ENCODE data around the gene ARID3A.

Gene ARID3A

DNA sequence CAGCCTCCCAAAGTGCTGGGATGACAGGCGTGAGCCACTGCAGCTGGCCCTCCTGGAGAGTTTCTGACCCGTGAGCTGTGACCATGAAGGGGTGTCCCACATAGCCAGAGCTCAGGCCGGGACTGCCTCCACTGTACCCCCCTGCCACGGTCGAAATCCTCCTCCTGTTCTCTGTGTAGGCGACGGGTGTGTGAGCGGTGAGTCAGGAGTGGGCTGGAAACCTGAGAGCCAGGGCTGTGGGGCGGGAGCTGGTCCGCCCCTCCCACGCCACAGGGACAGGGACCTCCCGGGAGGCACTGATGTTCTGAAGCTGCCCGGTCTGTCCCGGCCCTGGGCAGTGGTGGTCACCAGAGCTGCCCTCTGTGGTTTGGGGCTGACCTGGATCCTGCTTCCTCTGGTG lies 62.2 kb downstream of the ARID3A start:
- no peak for DNase-seq (ENCODE audit: low read depth in 2 of 2)

GRCh38 chr19:988510-988909 lies 62.7 kb downstream of the ARID3A start:
- DNase-seq (ENCODE audit: low read depth in 2 of 2), result no peak

- DNase-seq (ENCODE audit: low read depth in 2 of 2), result no peak
Measured at GRCh38 chr19:989381-990081, 63.7 kb downstream of the ARID3A start.

DNA sequence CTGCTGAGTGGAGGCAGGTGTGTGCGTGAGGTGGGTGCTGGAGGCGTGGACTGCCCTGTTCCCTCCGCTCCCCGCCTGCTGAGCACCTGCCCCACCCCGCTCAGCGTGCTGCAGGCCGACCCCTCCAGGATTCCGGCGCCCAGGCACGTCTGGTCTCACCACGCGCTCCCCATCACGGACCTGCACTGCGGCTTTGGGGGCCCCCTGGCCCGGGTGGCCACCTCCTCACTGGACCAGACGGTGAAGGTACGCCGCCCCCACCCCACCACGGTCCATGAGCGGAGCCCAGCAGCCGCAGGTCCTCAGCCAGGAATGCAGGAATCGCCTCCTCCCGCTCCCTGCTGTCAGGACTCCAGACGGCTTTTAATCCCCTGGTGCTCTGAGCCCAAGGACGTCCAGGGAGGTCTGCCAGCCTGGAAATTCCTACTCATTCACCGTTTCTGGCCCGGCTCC lies 64.3 kb downstream of the ARID3A start:
- no peak for DNase-seq (ENCODE audit: low read depth in 2 of 2)

DNA sequence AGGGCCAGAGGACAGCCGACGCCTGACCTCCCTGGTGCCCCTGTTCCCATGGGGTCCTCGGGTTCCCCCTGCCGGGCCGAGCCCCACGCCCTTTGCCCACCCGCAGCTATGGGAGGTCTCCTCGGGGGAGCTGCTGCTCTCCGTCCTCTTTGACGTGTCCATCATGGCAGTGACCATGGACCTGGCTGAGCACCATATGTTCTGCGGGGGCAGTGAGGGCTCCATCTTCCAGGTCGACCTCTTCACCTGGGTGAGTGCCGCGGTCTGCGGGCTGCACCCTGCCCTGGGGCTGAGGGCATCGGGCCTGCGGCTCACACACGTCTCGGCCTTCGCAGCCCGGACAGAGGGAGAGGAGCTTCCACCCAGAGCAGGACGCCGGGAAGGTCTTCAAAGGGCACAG lies 64.9 kb downstream of the ARID3A start:
- DNase-seq (ENCODE audit: low read depth in 2 of 2), result no peak

GRCh38 chr19:991174-991931 lies 65.5 kb downstream of the ARID3A start:
- DNase-seq (ENCODE audit: low read depth in 2 of 2), result peak; percentile 34 to 50

DNA sequence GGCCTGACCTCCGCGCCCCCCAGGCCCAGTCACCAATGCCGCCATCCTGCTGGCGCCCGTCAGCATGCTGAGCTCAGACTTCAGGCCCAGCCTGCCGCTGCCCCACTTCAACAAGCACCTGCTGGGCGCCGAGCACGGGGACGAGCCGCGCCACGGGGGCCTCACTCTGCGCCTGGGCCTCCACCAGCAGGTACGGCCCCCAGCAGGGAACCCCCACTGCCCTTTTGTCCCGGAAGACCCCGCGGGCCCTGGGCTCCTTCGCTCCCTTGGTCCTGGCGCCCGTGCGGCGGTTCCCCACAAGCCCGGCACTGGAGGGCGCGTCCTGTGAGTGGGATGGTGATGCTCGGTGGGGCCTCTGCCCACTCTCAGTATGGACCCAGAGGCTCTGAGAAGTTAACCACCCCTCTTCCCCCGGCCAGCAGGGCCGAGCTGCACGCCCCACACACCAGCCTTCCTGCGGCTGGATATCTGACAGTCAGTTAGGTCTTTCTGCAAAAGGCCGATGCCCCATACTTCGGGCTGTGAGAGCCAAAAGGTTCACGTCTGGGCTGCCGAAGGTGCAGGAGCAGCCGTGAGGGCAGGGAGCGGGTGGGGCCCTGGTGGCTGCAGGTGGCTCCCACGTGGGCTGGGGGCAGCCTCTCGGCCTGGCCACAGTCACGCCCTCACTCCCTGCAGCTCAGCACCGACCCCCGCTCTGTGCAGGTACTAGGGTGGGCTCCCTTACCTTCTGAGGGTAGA lies 66.3 kb downstream of the ARID3A start:
- DNase-seq (ENCODE audit: low read depth in 2 of 2), result no peak

DNA sequence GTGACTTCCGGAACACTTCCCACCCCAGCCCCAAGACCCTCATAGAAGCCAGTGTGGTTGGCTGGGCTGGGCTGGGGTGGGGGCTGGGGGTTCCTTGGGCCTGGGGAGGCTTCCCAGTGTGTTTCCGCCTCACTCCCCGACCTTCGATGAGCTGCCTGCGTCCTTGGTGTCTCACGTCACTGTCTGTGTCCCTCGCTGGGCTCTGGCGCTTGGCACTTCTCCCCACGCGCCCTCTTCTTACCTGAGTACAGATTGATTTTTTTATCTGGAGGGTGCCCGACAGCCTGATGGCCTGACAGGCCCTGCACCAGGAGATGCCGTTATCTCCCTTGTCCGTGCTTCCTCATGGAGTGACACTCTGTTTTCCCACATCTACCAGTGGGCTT lies 66.8 kb downstream of the ARID3A start:
- no peak for DNase-seq (ENCODE audit: low read depth in 2 of 2)

DNA sequence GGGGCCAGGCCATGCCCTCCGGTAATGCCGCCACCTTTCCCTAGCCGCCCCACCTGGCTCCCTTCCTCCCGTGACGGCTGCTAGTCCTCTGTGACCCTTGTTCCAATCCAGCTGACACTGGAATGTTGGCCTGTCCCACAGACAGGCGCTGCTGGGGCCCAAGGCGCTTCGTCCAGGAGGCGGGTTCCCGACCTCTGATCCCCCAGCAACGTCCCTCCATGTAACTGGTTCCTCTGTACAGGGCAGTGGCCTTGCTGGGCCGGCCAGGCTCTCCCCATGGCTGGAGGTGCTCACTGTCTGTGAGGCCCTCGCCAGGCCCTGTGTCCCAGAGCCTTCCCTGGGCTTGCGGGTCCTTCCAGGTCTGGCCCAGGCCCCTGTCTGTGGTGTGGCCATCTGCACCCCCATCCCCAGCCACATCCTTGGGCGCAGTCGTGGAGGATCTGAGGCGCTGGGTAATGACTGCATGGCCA lies 67.6 kb downstream of the ARID3A start:
- DNase-seq (ENCODE audit: low read depth in 2 of 2), result no peak

GRCh38 chr19:993831-994393 lies 68.1 kb downstream of the ARID3A start:
- DNase-seq (ENCODE audit: low read depth in 2 of 2), result no peak

GRCh38 chr19:994516-994915 lies 68.7 kb downstream of the ARID3A start:
- DNase-seq (ENCODE audit: low read depth in 2 of 2), result no peak

- DNase-seq (ENCODE audit: low read depth in 2 of 2), result no peak
Measured at GRCh38 chr19:995051-995827, 69.4 kb downstream of the ARID3A start.

DNA sequence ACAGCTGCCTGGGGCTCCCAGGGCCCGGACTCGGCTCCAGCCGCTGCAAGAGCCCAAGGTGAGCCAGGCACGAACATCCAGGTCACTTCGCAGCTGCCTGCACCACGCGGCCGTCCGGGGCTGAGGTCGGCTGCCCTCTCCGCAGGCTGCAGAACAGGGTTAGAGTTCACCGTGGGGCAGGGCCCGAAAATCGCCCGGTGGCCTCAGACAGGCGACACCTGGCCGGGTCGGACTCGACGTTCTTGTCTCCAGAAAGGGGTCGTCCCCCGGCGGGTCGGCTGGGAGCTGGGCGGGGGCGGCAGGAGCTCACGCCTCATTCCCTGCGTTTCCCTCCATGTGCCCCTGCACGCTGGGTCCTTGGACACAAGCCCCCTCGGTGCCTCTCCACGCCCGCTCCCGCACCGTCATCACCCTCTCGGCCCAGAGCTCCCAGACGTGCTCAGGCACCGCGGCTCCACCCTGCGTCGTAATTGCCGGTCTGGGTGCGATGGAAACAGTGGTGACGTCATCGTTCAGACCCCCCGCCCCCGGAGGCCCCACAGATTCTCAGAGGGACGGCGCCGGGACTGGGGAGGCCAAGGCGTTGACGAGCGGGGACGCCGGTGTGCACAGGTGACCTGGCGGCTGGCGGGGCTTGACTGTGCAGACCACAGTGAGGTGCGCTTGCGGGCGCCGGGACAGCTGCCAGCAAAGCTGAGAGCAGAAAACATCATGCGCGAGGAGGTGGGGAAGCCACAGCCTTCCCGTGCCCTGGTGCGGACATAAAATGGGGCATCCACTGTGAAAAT lies 70.4 kb downstream of the ARID3A start:
- peak; percentile 49 to 52 for DNase-seq (ENCODE audit: low read depth in 2 of 2)

GRCh38 chr19:998064-998463 lies 72.2 kb downstream of the ARID3A start:
- DNase-seq (ENCODE audit: low read depth in 2 of 2), result no peak

GRCh38 chr19:999379-999719 lies 73.5 kb downstream of the ARID3A start:
- DNase-seq (ENCODE audit: low read depth in 2 of 2), result no peak

DNA sequence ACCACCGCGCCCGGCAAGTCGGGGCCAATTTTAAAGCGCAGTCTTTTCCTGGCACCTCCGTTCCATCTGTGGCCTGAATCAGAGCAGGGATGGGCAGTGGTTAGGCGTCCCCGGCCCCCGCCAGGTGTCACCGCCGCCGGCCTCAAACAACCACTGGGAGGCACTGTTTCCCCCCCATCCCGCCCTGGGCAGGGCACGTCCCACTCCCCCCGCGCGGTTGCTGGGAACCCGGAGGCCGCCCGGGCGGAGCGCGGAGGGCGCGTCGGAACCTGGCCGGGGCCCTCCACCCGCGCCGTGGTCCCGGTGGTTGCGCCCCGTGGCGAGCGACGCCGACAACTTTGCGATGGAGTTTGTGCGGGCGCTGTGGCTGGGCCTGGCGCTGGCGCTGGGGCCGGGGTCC lies 74.3 kb downstream of the ARID3A start, which contains the start of gene GRIN3B:
Gene GRIN3B, plus strand, starts transcription at position 325 of the 400 bp plus-strand sequence. Its CDS starts 19 bp downstream, at position 344.
- peak; percentile 56 to 62 for DNase-seq (ENCODE audit: low read depth in 2 of 2)

DNA sequence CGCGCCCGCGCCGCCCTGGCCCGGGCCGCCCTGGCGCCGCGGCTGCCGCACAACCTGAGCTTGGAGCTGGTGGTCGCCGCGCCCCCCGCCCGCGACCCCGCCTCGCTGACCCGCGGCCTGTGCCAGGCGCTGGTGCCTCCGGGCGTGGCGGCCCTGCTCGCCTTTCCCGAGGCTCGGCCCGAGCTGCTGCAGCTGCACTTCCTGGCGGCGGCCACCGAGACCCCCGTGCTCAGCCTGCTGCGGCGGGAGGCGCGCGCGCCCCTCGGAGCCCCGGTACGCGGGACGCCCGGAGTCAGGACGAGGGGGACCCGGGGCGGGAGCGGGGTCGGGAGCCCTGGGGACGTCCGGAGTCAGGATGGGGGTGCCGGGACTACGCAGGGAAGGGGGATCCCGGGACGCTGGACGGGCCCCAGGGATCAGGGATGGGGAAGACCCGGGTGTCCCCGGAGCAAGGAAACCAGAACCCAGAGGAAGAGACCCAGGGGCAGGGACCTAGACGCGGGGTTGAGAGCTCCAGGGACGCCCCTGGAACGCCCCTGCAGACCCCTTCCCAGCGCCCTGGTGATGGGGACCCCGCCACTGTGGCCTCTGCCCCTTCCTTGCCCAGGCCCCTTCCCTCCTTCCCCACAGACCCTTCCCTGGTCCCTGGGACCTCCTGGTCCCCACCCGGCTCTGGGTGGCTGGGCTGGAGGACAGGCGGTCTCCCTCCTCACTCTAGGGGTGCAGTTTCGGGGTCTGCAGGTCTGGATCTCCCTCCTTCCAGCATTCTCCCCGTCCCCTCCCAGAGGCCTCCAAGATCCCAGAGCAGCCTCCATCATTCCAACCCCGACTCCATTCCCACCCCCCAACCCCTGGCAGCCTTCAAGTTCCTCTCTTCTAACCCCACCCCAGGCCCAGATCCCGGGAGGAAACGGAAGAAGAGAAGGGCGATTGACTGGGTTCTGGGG lies 75.0 kb downstream of the ARID3A start:
- no peak for DNase-seq (ENCODE audit: low read depth in 2 of 2)

GRCh38 chr19:1001538-1002166 lies 75.8 kb downstream of the ARID3A start:
- DNase-seq (ENCODE audit: low read depth in 2 of 2), result peak; percentile 68 to 71

GRCh38 chr19:1002600-1002999 lies 76.8 kb downstream of the ARID3A start:
- no peak for DNase-seq (ENCODE audit: low read depth in 2 of 2)
